ENCODE measurements around the gene HSPA4. TPM values are rescaled to one million over a fixed set of nuclear protein-coding genes. Genes with fewer than 3 reads are reported as not detected.
"Not testable (repeated sequence)": the region's sequence is repeated elsewhere in the genome, so short reads cannot be mapped to it uniquely, and the experiment has no call there.

Gene HSPA4
- total RNA-seq, 1 experiment from 2014 or later = 115 TPM

GRCh38 chr5:133123297-133123696 lies 71.5 kb downstream of the HSPA4 start:
- no peak for DNase-seq (ENCODE audit: low read depth)

- no peak for DNase-seq (ENCODE audit: low read depth)
These were observed 73.1 kb downstream of the HSPA4 start for GRCh38 chr5:133124891-133125290.

- DNase-seq (ENCODE audit: low read depth) = no peak
These were observed 76.3 kb downstream of the HSPA4 start for GRCh38 chr5:133128066-133128465.

- DNase-seq (ENCODE audit: low read depth) = no peak
These were observed 77.5 kb downstream of the HSPA4 start for GRCh38 chr5:133129289-133129688.

GRCh38 chr5:133129950-133130349 lies 78.1 kb downstream of the HSPA4 start:
- no peak for DNase-seq (ENCODE audit: low read depth)

GRCh38 chr5:133130387-133131118 lies 78.7 kb downstream of the HSPA4 start:
- peak; percentile 45 for DNase-seq (ENCODE audit: low read depth)

- DNase-seq (ENCODE audit: low read depth) = no peak
These were observed 80.9 kb downstream of the HSPA4 start for GRCh38 chr5:133132717-133133116.

- not testable (repeated sequence) for DNase-seq (ENCODE audit: low read depth)
These were observed 81.4 kb downstream of the HSPA4 start for GRCh38 chr5:133133241-133133640.

GRCh38 chr5:133136890-133137289 lies 85.1 kb downstream of the HSPA4 start:
- not testable (repeated sequence) for DNase-seq (ENCODE audit: low read depth)

GRCh38 chr5:133140311-133140710 lies 88.5 kb downstream of the HSPA4 start:
- DNase-seq (ENCODE audit: low read depth) = no peak

- no peak for DNase-seq (ENCODE audit: low read depth)
These were observed 89.9 kb downstream of the HSPA4 start for GRCh38 chr5:133141746-133142145.

GRCh38 chr5:133142782-133143181 lies 91.0 kb downstream of the HSPA4 start:
- no peak for DNase-seq (ENCODE audit: low read depth)

- DNase-seq (ENCODE audit: low read depth) = no peak
These were observed 92.6 kb downstream of the HSPA4 start for GRCh38 chr5:133144245-133144981.

- DNase-seq (ENCODE audit: low read depth) = no peak
These were observed 93.8 kb downstream of the HSPA4 start for GRCh38 chr5:133145436-133146170.

GRCh38 chr5:133147411-133147810 lies 95.6 kb downstream of the HSPA4 start:
- DNase-seq (ENCODE audit: low read depth) = no peak

GRCh38 chr5:133147815-133148567 lies 96.2 kb downstream of the HSPA4 start:
- DNase-seq (ENCODE audit: low read depth) = no peak

- no peak for DNase-seq (ENCODE audit: low read depth)
These were observed 97.5 kb downstream of the HSPA4 start for GRCh38 chr5:133149345-133149744.

- DNase-seq (ENCODE audit: low read depth) = no peak
These were observed 99.2 kb downstream of the HSPA4 start for GRCh38 chr5:133150909-133151544.

- DNase-seq (ENCODE audit: low read depth) = no peak
These were observed 102.7 kb downstream of the HSPA4 start for GRCh38 chr5:133154274-133155075.

- no peak for DNase-seq (ENCODE audit: low read depth)
These were observed 103.6 kb downstream of the HSPA4 start for GRCh38 chr5:133155326-133155969.
